SK-N-SH (cell line): Measurements from ENCODE around the gene KRTAP2-4.

ENCODE experiments used
- CTCF ChIP-seq: fragments of 200-600 bp; sonication (generic); IDR thresholded peaks from 2 replicates; pipeline ENCODE4 v1.6.1; 2017; ENCODE audit warnings: antibody characterized with exemption, mild to moderate bottlenecking, moderate library complexity
- ELF1 ChIP-seq: IDR thresholded peaks from 2 replicates; pipeline ENCODE4 v1.4.0; 2012
- EP300 ChIP-seq, 2 experiments: IDR thresholded peaks; 2 replicates each; pipeline versions ENCODE4 v1.4.0 to v1.6.1; 2012; ENCODE audit warnings: borderline replicate concordance in 1 of 2, low read depth in 1 of 2, low read length in 1 of 2
- FOSL2 ChIP-seq: IDR thresholded peaks from 2 replicates; pipeline ENCODE4 v1.4.0; 2012; ENCODE audit warnings: low read depth, mild to moderate bottlenecking, moderate library complexity, borderline replicate concordance
- MXI1 ChIP-seq: IDR thresholded peaks from 2 replicates; pipeline ENCODE4 v1.6.1; 2012; ENCODE audit warnings: mild to moderate bottlenecking, low read depth, low read length, improper control_type of control experiment
- NRF1 ChIP-seq: IDR thresholded peaks from 2 replicates; pipeline ENCODE4 v1.6.1; 2012; ENCODE audit warnings: low read depth, mild to moderate bottlenecking, low read length
- POLR2AphosphoS5 ChIP-seq: IDR thresholded peaks from 2 replicates; pipeline ENCODE4 v1.6.1; 2012; ENCODE audit warnings: low read depth, low read length
- RAD21 ChIP-seq: IDR thresholded peaks from 2 replicates; pipeline ENCODE4 v1.6.1; 2012; ENCODE audit warnings: mild to moderate bottlenecking, low read length
- REST ChIP-seq: IDR thresholded peaks from 2 replicates; pipeline ENCODE4 v1.6.1; 2012; ENCODE audit warnings: mild to moderate bottlenecking, low read depth, low read length, moderate library complexity
- SMC3 ChIP-seq: IDR thresholded peaks from 2 replicates; pipeline ENCODE4 v1.6.1; 2012; ENCODE audit warnings: low read depth, low read length, improper control_type of control experiment
- TEAD4 ChIP-seq: IDR thresholded peaks from 2 replicates; pipeline ENCODE4 v1.4.0; 2012; ENCODE audit warnings: mild to moderate bottlenecking, borderline replicate concordance; ENCODE audit not compliant: insufficient read depth
- USF2 ChIP-seq: fragments of 150-350 bp; IDR thresholded peaks from 2 replicates; pipeline ENCODE4 v1.6.1; 2017; ENCODE audit warnings: antibody characterized with exemption, low read length, low read depth, borderline replicate concordance

- TF ChIP-seq USF2, result no peak
- no peak for TF ChIP-seq TEAD4
- TF ChIP-seq CTCF, result no peak
- no peak for TF ChIP-seq RAD21
- TF ChIP-seq POLR2AphosphoS5, result no peak
- TF ChIP-seq SMC3, result no peak
- TF ChIP-seq ELF1, result no peak
- no peak for TF ChIP-seq EP300 (IDR thresholded peaks at IDR 0.05; ENCODE audit: borderline replicate concordance in 1 of 2, low read depth in 1 of 2, low read length in 1 of 2)
- no peak for TF ChIP-seq NRF1
- TF ChIP-seq REST, result no peak
- no peak for TF ChIP-seq FOSL2
- no peak for TF ChIP-seq MXI1
These were observed 1.6 kb upstream of the KRTAP2-4 start for GRCh38 chr17:41067281-41067680.
